SK-N-MC (cell line): ENCODE results near the gene SPECC1.

Experiments
- DNase-seq: peaks from one replicate; pipeline ENCODE4 v3.0.0-alpha.2; 2011; ENCODE audit warnings: low read depth, low spot score
- H3K27ac ChIP-seq: fragments of 200-600 bp; sonication (generic); 2 replicates; pipeline ENCODE4 v1.5.1; 2016; ENCODE audit warnings: mixed run types
- H3K36me3 ChIP-seq: fragments of 200-600 bp; sonication (generic); 2 replicates; pipeline ENCODE4 v1.6.1; 2017; ENCODE audit warnings: antibody characterized with exemption, low read length, mixed read lengths; ENCODE audit not compliant: insufficient read depth
- H3K4me3 ChIP-seq: fragments of 200-600 bp; sonication (generic); 2 replicates; pipeline ENCODE4 v1.5.1; 2016
- H3K9ac ChIP-seq: fragments of 200-600 bp; sonication (generic); 2 replicates; pipeline ENCODE4 v1.8.0; 2017; ENCODE audit warnings: mixed run types, mixed read lengths; ENCODE audit not compliant: insufficient read length
- H3K9me3 ChIP-seq: fragments of 200-600 bp; sonication (generic); 2 replicates; pipeline ENCODE4 v1.6.1; 2017; ENCODE audit warnings: low read depth, mild to moderate bottlenecking, antibody characterized with exemption, low read length, moderate library complexity, mixed read lengths
- EZH2 ChIP-seq: fragments of 200-600 bp; sonication (generic); IDR thresholded peaks from one replicate; pipeline ENCODE4 v1.6.1; 2017; ENCODE audit warnings: antibody characterized with exemption
- FOXP2 ChIP-seq: optimal IDR thresholded peaks from 2 replicates; pipeline ENCODE3; 2011; ENCODE audit warnings: mild to moderate bottlenecking, moderate library complexity; ENCODE audit not compliant: insufficient read depth; ENCODE audit errors: extremely low read length, control extremely low read depth
- POLR2AphosphoS5 ChIP-seq: IDR thresholded peaks from 2 replicates; pipeline ENCODE4 v1.6.1; 2012; ENCODE audit warnings: mild to moderate bottlenecking, low read depth, low read length, borderline replicate concordance

The SPECC1 gene

DNA sequence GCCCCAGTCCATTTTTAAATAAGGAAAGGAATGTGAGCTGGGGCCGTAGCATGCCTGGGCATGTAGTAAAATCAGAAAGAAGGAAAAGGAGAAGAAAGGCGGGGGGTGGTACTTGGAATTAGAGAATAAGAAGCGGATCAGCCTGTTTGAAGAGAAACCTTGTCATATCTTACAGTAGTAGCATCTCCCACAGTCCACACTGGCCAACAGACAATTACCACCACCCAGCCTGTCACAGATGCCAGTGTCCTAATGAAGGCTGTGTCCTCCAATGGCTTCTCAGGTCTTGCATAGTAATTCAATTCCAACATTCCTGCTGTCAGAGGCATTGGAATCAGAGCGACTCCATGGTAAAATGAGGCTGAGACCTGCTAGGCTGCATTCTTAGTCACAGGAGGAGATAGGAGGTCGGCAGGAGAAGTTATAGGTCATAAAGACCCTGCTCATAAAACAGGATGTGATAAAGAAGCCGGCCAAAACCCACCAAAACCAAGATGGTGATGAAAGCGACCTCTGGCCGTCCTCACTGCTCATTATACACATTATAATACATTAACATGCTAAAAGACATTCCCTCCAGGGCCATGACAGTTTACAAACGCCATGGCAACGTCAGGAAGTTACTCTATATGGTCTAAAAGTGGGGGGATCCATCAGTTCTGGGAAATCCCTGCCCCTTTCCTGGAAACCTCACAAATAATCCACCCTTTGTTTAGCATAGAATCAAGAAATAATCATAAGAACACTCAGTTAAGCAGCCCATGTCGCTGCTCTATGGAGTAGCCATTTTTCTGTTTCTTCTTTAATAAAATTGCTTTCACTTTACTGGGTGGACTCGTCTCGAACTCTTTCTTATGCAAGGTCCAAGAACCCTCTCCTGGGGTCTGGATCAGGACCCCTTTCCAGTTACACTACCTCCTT lies 22.0 kb upstream of the SPECC1 start:
- H3K9ac ChIP-seq: no peak overlapping the region
- no peak for DNase-seq
- no peak overlapping the region for H3K27ac ChIP-seq
- H3K4me3 ChIP-seq: no peak overlapping the region
- no peak for TF ChIP-seq POLR2AphosphoS5
- no peak for TF ChIP-seq EZH2
- no peak for TF ChIP-seq FOXP2
- H3K9me3 ChIP-seq: no peaks in the 10 kb centered on the region
- H3K36me3 ChIP-seq: no peaks in the 10 kb centered on the region

- no peak overlapping the region for H3K27ac ChIP-seq
- no peaks in the 10 kb centered on the region for H3K36me3 ChIP-seq
- no peaks in the 10 kb centered on the region for H3K9me3 ChIP-seq
- TF ChIP-seq FOXP2 (no peak), POLR2AphosphoS5 (no peak), EZH2 (no peak)
- no peak overlapping the region for H3K4me3 ChIP-seq
- DNase-seq: no peak
- H3K9ac ChIP-seq: no peak overlapping the region
Measured at GRCh38 chr17:19987897-19988296, 21.3 kb upstream of the SPECC1 start.

DNA sequence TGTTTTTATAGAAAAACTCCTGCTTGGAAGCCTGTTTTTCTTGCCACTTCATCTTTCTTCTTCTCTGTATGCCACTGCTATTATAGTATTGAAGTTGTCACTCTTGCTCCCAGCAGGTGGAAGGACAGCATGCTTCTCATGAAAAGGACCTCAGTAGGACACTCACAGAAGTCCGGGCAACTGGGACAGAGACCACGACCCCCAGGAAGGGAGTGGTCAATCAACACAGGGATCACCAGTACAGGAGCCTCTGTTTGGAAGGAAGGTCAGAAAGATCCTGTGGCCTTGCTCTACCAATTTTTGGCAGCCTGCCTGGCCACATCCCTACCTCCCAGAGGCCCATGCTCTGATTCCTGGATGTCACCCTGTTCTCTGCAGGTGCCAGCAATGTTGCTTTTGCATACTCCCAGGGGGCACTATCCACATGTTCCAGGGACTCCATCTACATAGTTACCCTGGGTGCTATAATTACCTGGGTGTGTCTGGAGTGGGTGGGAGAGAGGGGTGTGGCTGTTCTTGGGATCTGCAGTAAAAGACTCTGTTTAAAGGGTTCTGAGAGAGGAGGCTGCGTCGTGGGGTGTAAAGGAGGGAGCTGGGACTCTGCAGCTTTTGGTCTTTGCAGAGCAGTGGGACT lies 17.8 kb upstream of the SPECC1 start:
- Histone ChIP-seq H3K36me3 (no peaks in the 10 kb centered on the region), H3K9me3 (no peaks in the 10 kb centered on the region), H3K9ac (no peak overlapping the region), H3K27ac (no peak overlapping the region), H3K4me3 (no peak overlapping the region)
- no peak for TF ChIP-seq POLR2AphosphoS5
- TF ChIP-seq FOXP2: no peak
- TF ChIP-seq EZH2: no peak
- DNase-seq: no peak

DNA sequence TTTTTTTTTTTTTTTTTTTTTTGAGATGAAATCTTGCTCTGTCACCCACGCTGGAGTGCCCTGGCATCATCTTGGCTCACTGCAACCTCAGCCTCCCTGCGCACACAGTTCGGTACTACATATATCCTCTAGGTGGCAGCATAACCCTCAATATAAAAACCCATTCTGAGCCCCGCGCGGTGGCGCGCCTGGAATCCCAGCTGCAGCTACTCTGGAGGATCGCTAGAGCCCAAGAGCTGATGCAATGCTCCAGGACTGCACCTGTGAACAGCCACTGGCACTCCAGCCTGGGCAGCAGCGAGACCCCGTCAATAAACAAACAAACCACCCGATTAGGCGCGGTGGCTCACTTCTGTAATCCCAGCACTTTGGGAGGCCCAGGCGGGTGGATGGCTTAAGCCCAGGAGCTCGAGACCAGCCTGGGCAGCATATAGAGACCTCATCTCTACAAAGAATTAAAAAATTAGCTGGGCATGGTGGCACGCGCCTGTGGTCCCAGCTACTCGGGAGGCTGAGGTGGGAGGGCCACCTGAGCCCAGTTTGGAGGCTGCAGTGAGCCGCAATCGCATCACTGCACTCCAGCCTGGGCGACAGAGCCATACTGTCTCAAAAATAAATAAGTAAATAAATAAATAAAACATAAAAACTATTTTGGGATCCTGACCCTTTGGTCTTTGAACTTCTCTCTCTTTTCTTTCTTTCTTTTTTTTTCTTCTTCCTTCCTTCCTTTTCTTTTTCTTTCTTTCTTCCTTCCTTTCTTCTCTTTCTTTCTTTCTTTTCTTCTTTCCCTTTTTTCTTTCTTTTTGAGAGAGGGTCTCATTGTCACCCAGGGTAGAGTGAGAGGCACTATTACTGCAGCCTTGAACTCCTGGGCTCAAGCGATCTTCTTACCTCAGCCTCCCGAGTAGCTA lies 16.1 kb upstream of the SPECC1 start:
- no peak for TF ChIP-seq POLR2AphosphoS5
- no peak for TF ChIP-seq EZH2
- no peak for TF ChIP-seq FOXP2
- Histone ChIP-seq H3K9ac (no peak overlapping the region), H3K27ac (no peak overlapping the region), H3K4me3 (peak overlapping the region; percentile 49; the same call in 1 of the 2 replicates), H3K36me3 (no peaks in the 10 kb centered on the region), H3K9me3 (no peaks in the 10 kb centered on the region)
- peak; percentile 35 for DNase-seq

GRCh38 chr17:19996086-19996485 lies 13.1 kb upstream of the SPECC1 start:
- no peak for TF ChIP-seq EZH2
- no peak for TF ChIP-seq POLR2AphosphoS5
- no peak for TF ChIP-seq FOXP2
- H3K9me3 ChIP-seq: no peaks in the 10 kb centered on the region
- no peak overlapping the region for H3K4me3 ChIP-seq
- H3K9ac ChIP-seq: no peak overlapping the region
- no peak for DNase-seq
- H3K27ac ChIP-seq: no peak overlapping the region
- H3K36me3 ChIP-seq: no peaks in the 10 kb centered on the region

- Histone ChIP-seq H3K27ac (no peak overlapping the region), H3K9ac (no peak overlapping the region), H3K4me3 (no peak overlapping the region), H3K36me3 (no peaks in the 10 kb centered on the region), H3K9me3 (no peaks in the 10 kb centered on the region)
- TF ChIP-seq FOXP2 (no peak), POLR2AphosphoS5 (no peak), EZH2 (no peak)
- DNase-seq: no peak
Measured at GRCh38 chr17:19996502-19996901, 12.7 kb upstream of the SPECC1 start.

GRCh38 chr17:20008242-20009051 lies 712 bp upstream of the SPECC1 start:
- Histone ChIP-seq H3K36me3 (no peaks in the 10 kb centered on the region), H3K27ac (no peak overlapping the region), H3K9ac (no peak overlapping the region), H3K9me3 (no peaks in the 10 kb centered on the region), H3K4me3 (peak overlapping the region; percentile 87)
- DNase-seq: no peak
- TF ChIP-seq POLR2AphosphoS5 (no peak), FOXP2 (no peak), EZH2 (no peak)
